WTC11 (cell line): ENCODE measurements around the gene RAPH1. TPM values are rescaled to one million over a fixed set of nuclear protein-coding genes. Genes with fewer than 3 reads are reported as not detected.
A peak's percentile ranks its signal among the peaks of the same experiment; 100 is the strongest.

Experiments
- ATAC-seq: fragments of 200-7000 bp; cut with Tn5 transposase; 2 replicates; pipeline ENCODE4 v1.10.0; 2021; ENCODE audit warnings: mild to moderate bottlenecking, moderate library complexity
- CTCF ChIA-PET: fragments of 300-600 bp; sonication (Branson Sonifier 250); formaldehyde crosslinking; loops from one replicate; lab custom pipeline; 2021; ENCODE audit warnings: antibody characterized with exemption; lab: Charles Lee
- POLR2A ChIA-PET: fragments of 350-600 bp; sonication (Branson Sonifier 250); formaldehyde crosslinking; loops from one replicate; lab custom pipeline; 2021; ENCODE audit warnings: antibody characterized with exemption; lab: Charles Lee
- DNase-seq: peaks from one replicate; pipeline ENCODE4 v3.0.0; 2021; ENCODE audit warnings: low spot score
- H3K27ac Mint-ChIP-seq: 2 replicates; pipeline ENCODE4 v1.8.0; 2021; ENCODE audit warnings: mixed read lengths
- H3K27me3 Mint-ChIP-seq: 2 replicates; pipeline ENCODE4 v1.8.0; 2021; ENCODE audit warnings: low read depth, mild to moderate bottlenecking, moderate library complexity, mixed read lengths
- H3K36me3 Mint-ChIP-seq: 2 replicates; pipeline ENCODE4 v1.8.0; 2021; ENCODE audit warnings: mixed read lengths
- H3K4me1 Mint-ChIP-seq: 2 replicates; pipeline ENCODE4 v1.8.0; 2022; ENCODE audit warnings: mixed read lengths
- H3K4me3 Mint-ChIP-seq: 2 replicates; pipeline ENCODE4 v1.8.0; 2021; ENCODE audit warnings: mild to moderate bottlenecking, moderate library complexity, mixed read lengths
- H3K9me3 Mint-ChIP-seq: 2 replicates; pipeline ENCODE4 v1.8.0; 2021; ENCODE audit warnings: mixed read lengths
- AFF4 ChIP-seq: sonication (generic); formaldehyde crosslinking; IDR thresholded peaks from 2 replicates; pipeline ENCODE4 v1.8.1; 2023; ENCODE audit warnings: mild to moderate bottlenecking, missing genetic modification reagents, borderline replicate concordance
- E2F1 ChIP-seq: sonication (generic); formaldehyde crosslinking; IDR thresholded peaks from 2 replicates; pipeline ENCODE4 v1.8.0; 2022; ENCODE audit warnings: mild to moderate bottlenecking, missing genetic modification reagents
- HMGA2 ChIP-seq: fragments of 250-450 bp; sonication (Bioruptor Pico); IDR thresholded peaks from 2 replicates; pipeline ENCODE4 v1.4.0; 2021; ENCODE audit warnings: mild to moderate bottlenecking, moderate library complexity
- PRDM15 ChIP-seq: sonication (generic); formaldehyde crosslinking; IDR thresholded peaks from 2 replicates; pipeline ENCODE4 v1.8.0; 2022; ENCODE audit warnings: missing genetic modification reagents
- SMAD4 ChIP-seq: sonication (generic); formaldehyde crosslinking; IDR thresholded peaks from 2 replicates; pipeline ENCODE4 v1.8.0; 2022; ENCODE audit warnings: mild to moderate bottlenecking, missing genetic modification reagents
- SP1 ChIP-seq: sonication (generic); formaldehyde crosslinking; conservative IDR thresholded peaks from 2 replicates; pipeline ENCODE4 v1.8.1; 2022; ENCODE audit warnings: missing genetic modification reagents
- total RNA-seq: library from RNA; stranded (reverse); gene quantifications from 3 replicates; pipeline ENCODE4 v1.2.3, GENCODE V29; 2021
- TF ChIP-seq, protein P1 (sequence below): sonication (generic); formaldehyde crosslinking; IDR thresholded peaks from 2 replicates; pipeline ENCODE4 v1.8.1; 2023; ENCODE audit warnings: mild to moderate bottlenecking, moderate library complexity, missing genetic modification reagents
- TF ChIP-seq, protein P2 (sequence below): sonication (generic); formaldehyde crosslinking; IDR thresholded peaks from 2 replicates; pipeline ENCODE4 v1.8.0; 2023; ENCODE audit warnings: missing genetic modification reagents, mild to moderate bottlenecking, borderline replicate concordance
- TF ChIP-seq, protein P3 (sequence below): sonication (generic); formaldehyde crosslinking; IDR thresholded peaks from 2 replicates; pipeline ENCODE4 v1.8.1; 2023; ENCODE audit warnings: mild to moderate bottlenecking, missing genetic modification reagents, moderate library complexity

Gene RAPH1
- total RNA-seq, 1 experiment from 2014 or later, result 24.6 TPM

GRCh38 chr2:203535078-203535783, at the start of gene RAPH1 (continued):
- TF ChIP-seq, protein P1, sequence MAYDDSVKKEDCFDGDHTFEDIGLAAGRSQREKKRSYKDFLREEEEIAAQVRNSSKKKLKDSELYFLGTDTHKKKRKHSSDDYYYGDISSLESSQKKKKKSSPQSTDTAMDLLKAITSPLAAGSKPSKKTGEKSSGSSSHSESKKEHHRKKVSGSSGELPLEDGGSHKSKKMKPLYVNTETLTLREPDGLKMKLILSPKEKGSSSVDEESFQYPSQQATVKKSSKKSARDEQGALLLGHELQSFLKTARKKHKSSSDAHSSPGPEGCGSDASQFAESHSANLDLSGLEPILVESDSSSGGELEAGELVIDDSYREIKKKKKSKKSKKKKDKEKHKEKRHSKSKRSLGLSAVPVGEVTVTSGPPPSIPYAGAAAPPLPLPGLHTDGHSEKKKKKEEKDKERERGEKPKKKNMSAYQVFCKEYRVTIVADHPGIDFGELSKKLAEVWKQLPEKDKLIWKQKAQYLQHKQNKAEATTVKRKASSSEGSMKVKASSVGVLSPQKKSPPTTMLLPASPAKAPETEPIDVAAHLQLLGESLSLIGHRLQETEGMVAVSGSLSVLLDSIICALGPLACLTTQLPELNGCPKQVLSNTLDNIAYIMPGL, result peak; percentile 89; the same call in 1 of the 2 replicates
- peak; percentile 47 for TF ChIP-seq SP1 (CRISPR knock-in tag)

DNA sequence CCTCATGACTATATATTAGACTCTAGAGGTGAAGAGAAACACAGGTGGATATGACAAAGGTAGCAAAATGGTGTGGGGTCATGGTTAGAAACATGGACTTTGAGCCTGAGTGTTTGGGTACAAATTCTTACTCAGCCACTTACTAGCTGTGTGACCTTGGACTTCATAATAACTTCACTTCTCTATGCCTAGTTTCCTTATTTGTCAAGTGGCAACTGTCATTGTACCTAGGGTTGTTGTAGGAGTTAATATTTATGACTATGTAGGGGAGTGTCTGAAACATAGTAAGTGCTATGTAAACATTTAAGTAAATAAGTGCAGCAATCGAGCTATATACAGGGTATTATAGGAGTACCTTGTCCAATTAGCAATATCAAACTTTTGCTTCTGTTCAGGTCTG, 49.7 kb upstream of the RAPH1 start:
- DNase-seq (no peak), ATAC-seq (no peak)
- Mint-ChIP-seq H3K4me3 (no peak overlapping the region), H3K27ac (no peak overlapping the region), H3K9me3 (no peaks in the 10 kb centered on the region), H3K36me3 (no peaks in the 10 kb centered on the region), H3K27me3 (no peaks in the 10 kb centered on the region; the same call in 1 of the 2 replicates)
- CTCF ChIA-PET, result interaction anchor here (0.6 to 1.5 kb wide), 2 partner anchors 30 to 56 kb away, joined by 3 to 4 read pairs; no protein-coding TSS in a partner anchor
- TF ChIP-seq PRDM15 (CRISPR knock-in tag), result no peak
- TF ChIP-seq, all 79 proteins: peak for 0
- H3K4me1 Mint-ChIP-seq, result peaks cover 16% of the 10 kb centered on the region
- POLR2A ChIA-PET, result no interaction called here

- TF ChIP-seq, protein P2, sequence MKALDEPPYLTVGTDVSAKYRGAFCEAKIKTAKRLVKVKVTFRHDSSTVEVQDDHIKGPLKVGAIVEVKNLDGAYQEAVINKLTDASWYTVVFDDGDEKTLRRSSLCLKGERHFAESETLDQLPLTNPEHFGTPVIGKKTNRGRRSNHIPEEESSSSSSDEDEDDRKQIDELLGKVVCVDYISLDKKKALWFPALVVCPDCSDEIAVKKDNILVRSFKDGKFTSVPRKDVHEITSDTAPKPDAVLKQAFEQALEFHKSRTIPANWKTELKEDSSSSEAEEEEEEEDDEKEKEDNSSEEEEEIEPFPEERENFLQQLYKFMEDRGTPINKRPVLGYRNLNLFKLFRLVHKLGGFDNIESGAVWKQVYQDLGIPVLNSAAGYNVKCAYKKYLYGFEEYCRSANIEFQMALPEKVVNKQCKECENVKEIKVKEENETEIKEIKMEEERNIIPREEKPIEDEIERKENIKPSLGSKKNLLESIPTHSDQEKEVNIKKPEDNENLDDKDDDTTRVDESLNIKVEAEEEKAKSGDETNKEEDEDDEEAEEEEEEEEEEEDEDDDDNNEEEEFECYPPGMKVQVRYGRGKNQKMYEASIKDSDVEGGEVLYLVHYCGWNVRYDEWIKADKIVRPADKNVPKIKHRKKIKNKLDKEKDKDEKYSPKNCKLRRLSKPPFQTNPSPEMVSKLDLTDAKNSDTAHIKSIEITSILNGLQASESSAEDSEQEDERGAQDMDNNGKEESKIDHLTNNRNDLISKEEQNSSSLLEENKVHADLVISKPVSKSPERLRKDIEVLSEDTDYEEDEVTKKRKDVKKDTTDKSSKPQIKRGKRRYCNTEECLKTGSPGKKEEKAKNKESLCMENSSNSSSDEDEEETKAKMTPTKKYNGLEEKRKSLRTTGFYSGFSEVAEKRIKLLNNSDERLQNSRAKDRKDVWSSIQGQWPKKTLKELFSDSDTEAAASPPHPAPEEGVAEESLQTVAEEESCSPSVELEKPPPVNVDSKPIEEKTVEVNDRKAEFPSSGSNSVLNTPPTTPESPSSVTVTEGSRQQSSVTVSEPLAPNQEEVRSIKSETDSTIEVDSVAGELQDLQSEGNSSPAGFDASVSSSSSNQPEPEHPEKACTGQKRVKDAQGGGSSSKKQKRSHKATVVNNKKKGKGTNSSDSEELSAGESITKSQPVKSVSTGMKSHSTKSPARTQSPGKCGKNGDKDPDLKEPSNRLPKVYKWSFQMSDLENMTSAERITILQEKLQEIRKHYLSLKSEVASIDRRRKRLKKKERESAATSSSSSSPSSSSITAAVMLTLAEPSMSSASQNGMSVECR, result no peak
- no peak for TF ChIP-seq HMGA2 (CRISPR knock-in tag)
- TF ChIP-seq, protein P3, sequence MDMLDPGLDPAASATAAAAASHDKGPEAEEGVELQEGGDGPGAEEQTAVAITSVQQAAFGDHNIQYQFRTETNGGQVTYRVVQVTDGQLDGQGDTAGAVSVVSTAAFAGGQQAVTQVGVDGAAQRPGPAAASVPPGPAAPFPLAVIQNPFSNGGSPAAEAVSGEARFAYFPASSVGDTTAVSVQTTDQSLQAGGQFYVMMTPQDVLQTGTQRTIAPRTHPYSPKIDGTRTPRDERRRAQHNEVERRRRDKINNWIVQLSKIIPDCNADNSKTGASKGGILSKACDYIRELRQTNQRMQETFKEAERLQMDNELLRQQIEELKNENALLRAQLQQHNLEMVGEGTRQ (CRISPR knock-in tag), result no peak
- TF ChIP-seq E2F1 (CRISPR knock-in tag), result no peak
- TF ChIP-seq AFF4 (CRISPR knock-in tag), result no peak
- no peak for TF ChIP-seq SMAD4 (CRISPR knock-in tag)
- Mint-ChIP-seq H3K9me3 (no peaks in the 10 kb centered on the region), H3K36me3 (no peaks in the 10 kb centered on the region), H3K27me3 (no peaks in the 10 kb centered on the region; the same call in 1 of the 2 replicates), H3K4me3 (no peak overlapping the region), H3K4me1 (peaks cover 26% of the 10 kb centered on the region), H3K27ac (no peak overlapping the region)
- DNase-seq (no peak), ATAC-seq (no peak)
- ChIA-PET POLR2A (no interaction called here), CTCF (interaction anchor here (1.5 kb wide), 1 partner anchor 31 kb away, joined by 3 read pairs; no protein-coding TSS in a partner anchor)
Observed at GRCh38 chr2:203583701-203584100, 48.6 kb upstream of the RAPH1 start.
